Left lung (tissue), 10 donors: ENCODE data around the gene TNIP1. TPM values are rescaled to one million over a fixed set of nuclear protein-coding genes. Genes with fewer than 3 reads are reported as not detected.
A peak's percentile ranks its signal among the peaks of the same experiment; 100 is the strongest.

Experiments used
- ATAC-seq: fragments of 200-7000 bp; cut with Tn5 transposase; one replicate; pipeline ENCODE4 v1.9.1; 2020; ENCODE audit warnings: moderate library complexity
- DNase-seq, 4 donors: peaks; one replicate each; pipeline ENCODE4 v3.0.0-alpha.2; 2013 to 2020
- H3K27ac ChIP-seq, 2 donors: fragments of 200-600 bp; sonication (generic) in 1 of 2; one replicate each; pipeline versions ENCODE4 v1.5.0 to v1.8.0; 2020 to 2021
- H3K27me3 ChIP-seq, 2 donors: fragments of 200-600 bp; sonication (generic) in 1 of 2; one replicate each; pipeline versions ENCODE4 v1.5.0 to v1.8.0; 2020 to 2021
- H3K36me3 ChIP-seq, 2 donors: fragments of 200-600 bp; sonication (generic) in 1 of 2; one replicate each; pipeline versions ENCODE4 v1.5.0 to v1.8.0; 2020 to 2021
- H3K4me1 ChIP-seq, 2 donors: fragments of 200-600 bp; one replicate each; pipeline ENCODE4 v1.8.0; 2021
- H3K4me3 ChIP-seq, 2 donors: fragments of 200-600 bp; sonication (generic) in 1 of 2; one replicate each; pipeline versions ENCODE4 v1.5.0 to v1.8.0; 2020 to 2021; ENCODE audit warnings: mild to moderate bottlenecking in 1 of 2
- H3K9me3 ChIP-seq, 2 donors: fragments of 200-600 bp; sonication (generic) in 1 of 2; one replicate each; pipeline versions ENCODE4 v1.5.0 to v1.8.0; 2020 to 2021
- intact Hi-C, 2 donors: fragments of 100-400 bp; cut with DNase I; formaldehyde crosslinking; loops; one replicate each; pipeline versions ENCODE4 v1.11.2 to v1.14.2; 2022
- polyA plus RNA-seq, 6 donors: library from polyadenylated mRNA; unstranded; fragments of 120-200 nt; gene quantifications; one replicate each; pipeline ENCODE4 v1.2.1, GENCODE V29; 2013; ENCODE audit not compliant: insufficient read length in 6 of 6
- total RNA-seq, 2 donors: library from RNA; stranded (reverse); fragmentation: NEBNext Ultra II Directional; extraction: Animal tissue kit (Norgen Biotek cat#: 25700); gene quantifications; one replicate each; pipeline ENCODE4 v1.2.1, GENCODE V29; 2021
- TF ChIP-seq, protein P1 (sequence below), 2 donors: fragments of 200-600 bp; sonication (generic) in 1 of 2; IDR thresholded peaks; one replicate each; pipeline versions ENCODE4 v1.5.0 to v1.8.0; 2021; ENCODE audit warnings: antibody characterized with exemption in 2 of 2
- donor health status: DM: no; HTN: yes; CAD: no.
- donor health status: DM: no; HTN: no; CAD: no.

Gene TNIP1
- total and polyA plus RNA-seq, 8 donors: 82.3 to 133 (median 84.2) TPM

DNA sequence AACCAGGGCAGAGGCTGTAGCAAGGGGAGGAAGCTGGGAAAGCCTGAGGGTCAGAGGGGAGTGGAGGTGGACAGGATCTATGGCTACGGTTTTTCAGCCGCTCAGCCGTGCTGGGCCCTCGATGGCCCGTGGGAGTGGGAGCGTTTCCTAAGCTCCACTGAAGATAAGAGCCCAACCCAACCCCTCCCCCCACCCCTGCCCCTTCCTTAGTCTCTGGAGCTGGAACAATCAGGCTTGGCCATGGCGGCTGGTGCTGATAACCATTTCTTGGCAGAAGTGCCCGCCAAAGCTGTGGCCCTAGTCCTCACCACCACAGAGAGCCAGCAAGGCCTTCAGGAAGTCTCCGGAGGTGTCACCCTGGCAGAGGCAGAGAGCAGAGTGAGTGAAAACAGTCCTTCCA, 20.3 kb upstream of the TNIP1 start:
- Histone ChIP-seq H3K27me3 (no peaks in the 10 kb centered on the region), H3K27ac (peak overlapping the region in 1 of 2 donors; percentile 95), H3K4me3 (no peak overlapping the region), H3K4me1 (peaks cover 0 to 63% of the 10 kb centered on the region in 2 donors), H3K9me3 (no peaks in the 10 kb centered on the region), H3K36me3 (peaks cover 0 to 51% of the 10 kb centered on the region in 2 donors)
- no peak for DNase-seq
- no peak for ATAC-seq
- TF ChIP-seq, protein P1, sequence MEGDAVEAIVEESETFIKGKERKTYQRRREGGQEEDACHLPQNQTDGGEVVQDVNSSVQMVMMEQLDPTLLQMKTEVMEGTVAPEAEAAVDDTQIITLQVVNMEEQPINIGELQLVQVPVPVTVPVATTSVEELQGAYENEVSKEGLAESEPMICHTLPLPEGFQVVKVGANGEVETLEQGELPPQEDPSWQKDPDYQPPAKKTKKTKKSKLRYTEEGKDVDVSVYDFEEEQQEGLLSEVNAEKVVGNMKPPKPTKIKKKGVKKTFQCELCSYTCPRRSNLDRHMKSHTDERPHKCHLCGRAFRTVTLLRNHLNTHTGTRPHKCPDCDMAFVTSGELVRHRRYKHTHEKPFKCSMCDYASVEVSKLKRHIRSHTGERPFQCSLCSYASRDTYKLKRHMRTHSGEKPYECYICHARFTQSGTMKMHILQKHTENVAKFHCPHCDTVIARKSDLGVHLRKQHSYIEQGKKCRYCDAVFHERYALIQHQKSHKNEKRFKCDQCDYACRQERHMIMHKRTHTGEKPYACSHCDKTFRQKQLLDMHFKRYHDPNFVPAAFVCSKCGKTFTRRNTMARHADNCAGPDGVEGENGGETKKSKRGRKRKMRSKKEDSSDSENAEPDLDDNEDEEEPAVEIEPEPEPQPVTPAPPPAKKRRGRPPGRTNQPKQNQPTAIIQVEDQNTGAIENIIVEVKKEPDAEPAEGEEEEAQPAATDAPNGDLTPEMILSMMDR (IDR thresholded peaks at IDR 0.05): no peak
- intact Hi-C loops: no loop called here

DNA sequence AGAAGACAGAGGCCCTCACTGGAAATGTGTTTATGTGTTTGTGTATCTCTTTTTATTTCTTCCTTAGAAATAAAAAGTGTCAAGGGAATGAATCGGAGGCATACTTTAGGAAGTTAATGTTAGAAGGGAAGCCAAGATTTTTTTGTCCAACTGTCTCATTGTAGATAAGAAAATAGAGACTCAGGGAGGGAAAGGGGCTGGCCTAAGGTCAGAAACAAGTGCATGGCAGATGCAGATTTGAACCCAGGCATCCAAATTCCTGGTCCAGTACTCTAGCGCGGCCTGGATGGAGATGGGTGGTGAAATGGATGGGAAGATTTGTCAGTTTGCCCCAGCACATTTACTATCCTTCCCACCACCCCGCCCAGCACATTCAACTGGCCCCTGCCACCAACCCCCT, 19.8 kb upstream of the TNIP1 start:
- H3K9me3 ChIP-seq: no peaks in the 10 kb centered on the region
- peak overlapping the region in 1 of 2 donors; percentile 95 for H3K27ac ChIP-seq
- peaks cover 0 to 68% of the 10 kb centered on the region in 2 donors for H3K4me1 ChIP-seq
- H3K36me3 ChIP-seq: peaks cover 0 to 47% of the 10 kb centered on the region in 2 donors
- H3K4me3 ChIP-seq: no peak overlapping the region
- intact Hi-C loops: no loop called here
- TF ChIP-seq, protein P1 (IDR thresholded peaks at IDR 0.05): no peak
- ATAC-seq (no peak), DNase-seq (no peak)
- no peaks in the 10 kb centered on the region for H3K27me3 ChIP-seq

DNA sequence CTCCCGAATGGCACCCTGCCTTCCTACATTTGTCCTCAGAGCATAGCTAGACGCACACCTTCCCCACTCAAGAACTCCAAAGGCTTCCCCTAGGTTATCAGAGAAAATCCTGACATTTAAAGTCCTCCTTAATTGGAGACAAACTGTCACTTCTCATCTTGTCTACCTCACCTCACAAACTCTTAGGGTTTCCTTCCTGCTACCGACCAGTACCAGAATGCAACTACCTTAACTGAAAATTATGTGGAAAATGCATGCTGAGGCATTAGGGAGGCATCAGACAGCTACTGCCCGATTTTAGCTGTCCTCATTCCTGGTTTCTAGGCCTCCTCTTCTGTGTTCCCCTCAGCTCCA, 17.9 kb upstream of the TNIP1 start:
- intact Hi-C loops: no loop called here
- H3K4me3 ChIP-seq: no peak overlapping the region
- TF ChIP-seq, protein P1 (IDR thresholded peaks at IDR 0.05): no peak

DNA sequence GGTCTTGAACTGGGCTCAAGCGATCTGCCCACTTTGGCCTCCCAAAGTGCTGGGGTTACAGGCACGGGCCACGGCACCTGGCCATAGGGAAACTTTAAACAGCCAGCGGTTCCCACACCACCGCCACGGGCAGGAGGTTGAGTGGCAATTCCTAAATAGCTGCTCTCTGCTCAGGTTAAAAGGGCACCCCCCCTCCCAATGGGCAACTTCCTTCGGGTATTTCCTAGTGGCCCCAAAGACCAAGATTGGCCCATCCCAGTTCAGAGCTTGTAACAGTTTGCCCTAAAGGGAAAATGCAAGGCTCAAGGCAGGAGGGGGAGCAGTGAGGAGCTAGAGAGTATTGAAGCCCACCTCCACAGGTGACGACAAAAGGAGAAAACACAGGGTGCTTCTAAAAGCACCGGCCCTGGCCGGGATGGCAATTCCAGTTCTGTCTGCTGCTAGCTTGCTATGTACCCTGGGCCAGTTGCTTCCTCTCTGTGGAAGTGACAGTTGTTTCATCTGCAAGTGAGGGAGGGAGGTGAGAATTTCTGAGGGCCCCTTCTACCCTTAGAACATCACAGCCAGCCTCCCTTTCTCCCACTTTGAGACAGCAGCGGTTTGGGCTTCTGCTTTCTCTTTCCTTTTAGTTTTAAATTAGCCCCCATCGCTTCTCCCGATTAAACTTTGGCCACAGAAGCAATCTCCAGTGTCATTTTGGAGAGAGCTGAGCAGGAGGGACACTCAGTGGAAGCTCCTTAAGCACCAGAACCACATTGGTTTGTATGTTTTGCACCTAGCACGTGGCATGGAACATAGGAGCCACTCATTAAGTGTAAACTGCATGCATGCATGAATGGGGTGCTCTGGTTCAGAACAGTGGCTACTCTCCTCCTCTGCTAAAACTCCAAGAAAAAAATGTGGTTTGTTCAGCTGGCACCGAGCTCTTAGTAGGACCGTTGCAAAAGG, 17.3 kb upstream of the TNIP1 start:
- no peak for ATAC-seq
- Histone ChIP-seq H3K4me1 (peaks cover 25 to 88% of the 10 kb centered on the region in 2 donors), H3K27ac (peak overlapping the region in 1 of 2 donors; percentile 95)

More for the DNA sequence above, 17.9 kb upstream of the TNIP1 start:
- H3K27me3 ChIP-seq: no peaks in the 10 kb centered on the region
- H3K36me3 ChIP-seq: peaks cover 0 to 28% of the 10 kb centered on the region in 2 donors
- peaks cover 18 to 81% of the 10 kb centered on the region in 2 donors for H3K4me1 ChIP-seq
- DNase-seq: no peak
- no peaks in the 10 kb centered on the region for H3K9me3 ChIP-seq
- ATAC-seq: no peak
- H3K27ac ChIP-seq: peak overlapping the region in 1 of 2 donors; percentile 95

DNA sequence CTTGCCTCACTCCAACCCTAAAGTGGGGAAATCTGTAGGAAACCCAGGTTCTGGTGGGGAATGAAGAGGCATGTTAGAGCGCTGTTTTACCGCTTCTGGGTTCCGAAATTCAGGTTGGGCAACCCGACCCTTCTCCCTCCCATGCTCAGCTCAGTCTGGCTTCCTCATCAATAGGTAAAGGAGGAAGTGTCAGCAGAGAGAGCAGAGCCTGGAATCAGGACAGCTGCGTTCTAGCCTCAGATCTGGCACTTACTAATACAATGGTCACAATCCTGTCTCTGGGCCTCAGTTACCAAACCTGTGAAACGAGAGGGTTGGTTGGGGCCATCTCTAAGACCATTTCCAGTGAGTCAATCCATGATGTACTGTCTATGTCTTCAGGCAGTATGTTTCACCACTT, 16.2 kb upstream of the TNIP1 start:
- no peak for ATAC-seq
- H3K36me3 ChIP-seq: peaks cover 0 to 12% of the 10 kb centered on the region in 2 donors
- TF ChIP-seq, protein P1 (IDR thresholded peaks at IDR 0.05): no peak
- peak overlapping the region in 1 of 2 donors; percentile 95 for H3K27ac ChIP-seq
- H3K9me3 ChIP-seq: no peaks in the 10 kb centered on the region
- no peaks in the 10 kb centered on the region for H3K27me3 ChIP-seq
- no peak for DNase-seq
- no peak overlapping the region for H3K4me3 ChIP-seq
- H3K4me1 ChIP-seq: peaks cover 28 to 97% of the 10 kb centered on the region in 2 donors
- intact Hi-C loops: no loop called here

More for the DNA sequence above, 17.3 kb upstream of the TNIP1 start:
- H3K9me3 ChIP-seq: no peaks in the 10 kb centered on the region
- H3K4me3 ChIP-seq: no peak overlapping the region
- intact Hi-C loops: no loop called here
- peaks cover 0 to 22% of the 10 kb centered on the region in 2 donors for H3K36me3 ChIP-seq
- TF ChIP-seq, protein P1 (IDR thresholded peaks at IDR 0.05): no peak
- no peaks in the 10 kb centered on the region for H3K27me3 ChIP-seq
- DNase-seq: no peak
